SK-N-SH treated with all-trans-retinoic acid at 6 μM for 48 hours (cell line): ENCODE data around the gene MYO9A.

Source experiments
- ATAC-seq: fragments of 200-7000 bp; cut with Tn5 transposase; 3 replicates; pipeline ENCODE4 v1.9.1; 2020; ENCODE audit warnings: mild to moderate bottlenecking, moderate library complexity
- ARNTL ChIP-seq: fragments of 450-650 bp; formaldehyde crosslinking; IDR thresholded peaks from 2 replicates; pipeline ENCODE4 v1.5.0; 2020; ENCODE audit warnings: low read depth, mild to moderate bottlenecking, moderate library complexity, borderline replicate concordance
- BACH2 ChIP-seq: fragments of 250-450 bp; sonication (Bioruptor Pico); IDR thresholded peaks from 2 replicates; pipeline ENCODE4 v1.9.0; 2021; ENCODE audit warnings: mild to moderate bottlenecking, borderline replicate concordance
- CSDC2 ChIP-seq: fragments of 250-450 bp; sonication (Bioruptor Pico); IDR thresholded peaks from 2 replicates; pipeline ENCODE4 v1.5.0; 2020; ENCODE audit warnings: mild to moderate bottlenecking, moderate library complexity
- ESRRG ChIP-seq: fragments of 250-450 bp; sonication (Bioruptor Pico); IDR thresholded peaks from 2 replicates; pipeline ENCODE4 v1.6.1; 2021; ENCODE audit warnings: mild to moderate bottlenecking
- GLIS3 ChIP-seq: fragments of 250-450 bp; sonication (Bioruptor Pico); IDR thresholded peaks from 2 replicates; pipeline ENCODE4 v1.5.0; 2020; ENCODE audit warnings: mild to moderate bottlenecking, moderate library complexity
- ISL1 ChIP-seq: fragments of 250-450 bp; sonication (Bioruptor Pico); IDR thresholded peaks from 2 replicates; pipeline ENCODE4 v2.1.2; 2022; ENCODE audit warnings: mild to moderate bottlenecking, moderate library complexity
- OSR1 ChIP-seq: fragments of 250-450 bp; sonication (Bioruptor Pico); IDR thresholded peaks from 2 replicates; pipeline ENCODE4 v1.8.0; 2022; ENCODE audit warnings: moderate library complexity, mild to moderate bottlenecking, inconsistent platforms
- PPARA ChIP-seq: fragments of 250-450 bp; sonication (Bioruptor Pico); IDR thresholded peaks from 2 replicates; pipeline ENCODE4 v1.5.0; 2020; ENCODE audit warnings: mild to moderate bottlenecking, borderline replicate concordance
- RARB ChIP-seq: fragments of 250-450 bp; sonication (Bioruptor Pico); IDR thresholded peaks from 2 replicates; pipeline ENCODE4 v1.8.0; 2021; ENCODE audit warnings: mild to moderate bottlenecking, moderate library complexity
- SNAI2 ChIP-seq: fragments of 250-450 bp; sonication (Bioruptor Pico); IDR thresholded peaks from 2 replicates; pipeline ENCODE4 v1.5.0; 2020; ENCODE audit warnings: mild to moderate bottlenecking, moderate library complexity
- TCF4 ChIP-seq: fragments of 250-450 bp; sonication (Bioruptor Pico); IDR thresholded peaks from 2 replicates; pipeline ENCODE4 v1.8.0; 2021; ENCODE audit warnings: mild to moderate bottlenecking, moderate library complexity, borderline replicate concordance
- TOX ChIP-seq: fragments of 250-450 bp; sonication (Bioruptor Pico); IDR thresholded peaks from 2 replicates; pipeline ENCODE4 v1.8.0; 2021; ENCODE audit warnings: mild to moderate bottlenecking, moderate library complexity, borderline replicate concordance
- ZC3H10 ChIP-seq: fragments of 250-450 bp; sonication (Bioruptor Pico); IDR thresholded peaks from 2 replicates; pipeline ENCODE4 v1.5.1; 2021; ENCODE audit warnings: mild to moderate bottlenecking, moderate library complexity
- ZFP3 ChIP-seq: fragments of 250-450 bp; sonication (Bioruptor Pico); IDR thresholded peaks from 2 replicates; pipeline ENCODE4 v1.5.0; 2020; ENCODE audit warnings: mild to moderate bottlenecking, moderate library complexity
- ZFP30 ChIP-seq: fragments of 450-650 bp; formaldehyde crosslinking; IDR thresholded peaks from 2 replicates; pipeline ENCODE4 v1.5.0; 2022; ENCODE audit warnings: mild to moderate bottlenecking, moderate library complexity
- ZNF70 ChIP-seq: fragments of 450-650 bp; formaldehyde crosslinking; IDR thresholded peaks from 2 replicates; pipeline ENCODE4 v1.5.0; 2020; ENCODE audit warnings: mild to moderate bottlenecking, moderate library complexity
- ZNF8 ChIP-seq: fragments of 450-650 bp; formaldehyde crosslinking; IDR thresholded peaks from 2 replicates; pipeline ENCODE4 v1.5.0; 2020; ENCODE audit warnings: mild to moderate bottlenecking, moderate library complexity
- TF ChIP-seq, protein P1 (sequence below): fragments of 250-450 bp; sonication (Bioruptor Pico); IDR thresholded peaks from 2 replicates; pipeline ENCODE4 v1.5.0; 2020; ENCODE audit warnings: mild to moderate bottlenecking, moderate library complexity
- TF ChIP-seq, protein P2 (sequence below): fragments of 250-450 bp; sonication (Bioruptor Pico); IDR thresholded peaks from 2 replicates; pipeline ENCODE4 v1.5.1; 2020; ENCODE audit warnings: low read depth, mild to moderate bottlenecking, moderate library complexity
- TF ChIP-seq, protein P3 (sequence below): fragments of 250-450 bp; sonication (Bioruptor Pico); IDR thresholded peaks from 2 replicates; pipeline ENCODE4 v1.8.0; 2020; ENCODE audit warnings: mild to moderate bottlenecking, moderate library complexity, borderline replicate concordance
- TF ChIP-seq, protein P4 (sequence below): fragments of 250-450 bp; sonication (Bioruptor Pico); IDR thresholded peaks from 2 replicates; pipeline ENCODE4 v1.8.0; 2021; ENCODE audit warnings: low read depth, mild to moderate bottlenecking, moderate library complexity, borderline replicate concordance

Gene MYO9A

DNA sequence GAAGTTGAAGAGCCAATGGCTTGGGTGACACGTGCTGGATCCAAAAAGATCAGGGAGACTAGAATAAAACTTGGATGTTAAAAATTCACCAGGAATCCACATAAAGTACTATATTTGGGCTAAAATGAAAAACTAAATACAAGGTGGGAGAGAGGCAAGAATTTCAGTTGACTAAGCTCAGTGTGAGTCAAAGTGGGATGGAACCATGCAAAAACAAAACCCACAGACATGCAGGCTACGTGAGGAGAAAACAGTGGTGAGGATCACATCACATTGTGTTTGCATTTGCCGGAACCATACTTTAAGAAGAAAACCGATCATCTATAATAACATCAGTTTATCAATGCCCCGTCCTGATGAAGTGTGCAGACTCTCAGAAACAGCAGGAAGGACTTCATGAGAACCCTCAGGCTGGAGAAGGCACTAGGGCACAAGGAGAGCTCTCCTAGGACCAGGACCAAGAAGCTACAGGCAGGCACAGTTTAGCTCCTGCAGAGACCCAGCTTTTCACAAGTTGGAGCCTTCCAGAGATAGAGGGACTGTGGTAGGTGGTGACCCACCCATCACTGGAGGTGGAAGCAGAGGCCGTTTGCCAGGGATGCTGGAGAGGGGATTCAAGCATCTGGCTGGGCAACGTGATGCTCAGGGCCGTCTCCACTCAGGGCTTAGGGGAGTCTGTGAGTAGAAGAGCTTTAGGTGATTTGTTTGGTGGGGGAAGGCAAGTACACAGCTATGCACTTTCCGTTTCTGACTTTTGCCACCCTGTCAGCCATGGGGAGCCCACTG is 336.6 kb downstream of the MYO9A start:
- ATAC-seq = no peak
- no peak for TF ChIP-seq RARB (CRISPR knock-in tag)
- TF ChIP-seq ZFP3 (CRISPR knock-in tag) = no peak
- TF ChIP-seq PPARA (CRISPR knock-in tag) = no peak
- TF ChIP-seq, protein P1, sequence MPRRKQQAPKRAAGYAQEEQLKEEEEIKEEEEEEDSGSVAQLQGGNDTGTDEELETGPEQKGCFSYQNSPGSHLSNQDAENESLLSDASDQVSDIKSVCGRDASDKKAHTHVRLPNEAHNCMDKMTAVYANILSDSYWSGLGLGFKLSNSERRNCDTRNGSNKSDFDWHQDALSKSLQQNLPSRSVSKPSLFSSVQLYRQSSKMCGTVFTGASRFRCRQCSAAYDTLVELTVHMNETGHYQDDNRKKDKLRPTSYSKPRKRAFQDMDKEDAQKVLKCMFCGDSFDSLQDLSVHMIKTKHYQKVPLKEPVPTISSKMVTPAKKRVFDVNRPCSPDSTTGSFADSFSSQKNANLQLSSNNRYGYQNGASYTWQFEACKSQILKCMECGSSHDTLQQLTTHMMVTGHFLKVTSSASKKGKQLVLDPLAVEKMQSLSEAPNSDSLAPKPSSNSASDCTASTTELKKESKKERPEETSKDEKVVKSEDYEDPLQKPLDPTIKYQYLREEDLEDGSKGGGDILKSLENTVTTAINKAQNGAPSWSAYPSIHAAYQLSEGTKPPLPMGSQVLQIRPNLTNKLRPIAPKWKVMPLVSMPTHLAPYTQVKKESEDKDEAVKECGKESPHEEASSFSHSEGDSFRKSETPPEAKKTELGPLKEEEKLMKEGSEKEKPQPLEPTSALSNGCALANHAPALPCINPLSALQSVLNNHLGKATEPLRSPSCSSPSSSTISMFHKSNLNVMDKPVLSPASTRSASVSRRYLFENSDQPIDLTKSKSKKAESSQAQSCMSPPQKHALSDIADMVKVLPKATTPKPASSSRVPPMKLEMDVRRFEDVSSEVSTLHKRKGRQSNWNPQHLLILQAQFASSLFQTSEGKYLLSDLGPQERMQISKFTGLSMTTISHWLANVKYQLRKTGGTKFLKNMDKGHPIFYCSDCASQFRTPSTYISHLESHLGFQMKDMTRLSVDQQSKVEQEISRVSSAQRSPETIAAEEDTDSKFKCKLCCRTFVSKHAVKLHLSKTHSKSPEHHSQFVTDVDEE (CRISPR knock-in tag) = no peak
- no peak for TF ChIP-seq SNAI2 (CRISPR knock-in tag)
- TF ChIP-seq OSR1 = no peak
- TF ChIP-seq, protein P2, sequence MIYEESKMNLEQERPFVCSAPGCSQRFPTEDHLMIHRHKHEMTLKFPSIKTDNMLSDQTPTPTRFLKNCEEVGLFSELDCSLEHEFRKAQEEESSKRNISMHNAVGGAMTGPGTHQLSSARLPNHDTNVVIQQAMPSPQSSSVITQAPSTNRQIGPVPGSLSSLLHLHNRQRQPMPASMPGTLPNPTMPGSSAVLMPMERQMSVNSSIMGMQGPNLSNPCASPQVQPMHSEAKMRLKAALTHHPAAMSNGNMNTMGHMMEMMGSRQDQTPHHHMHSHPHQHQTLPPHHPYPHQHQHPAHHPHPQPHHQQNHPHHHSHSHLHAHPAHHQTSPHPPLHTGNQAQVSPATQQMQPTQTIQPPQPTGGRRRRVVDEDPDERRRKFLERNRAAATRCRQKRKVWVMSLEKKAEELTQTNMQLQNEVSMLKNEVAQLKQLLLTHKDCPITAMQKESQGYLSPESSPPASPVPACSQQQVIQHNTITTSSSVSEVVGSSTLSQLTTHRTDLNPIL (CRISPR knock-in tag) = no peak
- no peak for TF ChIP-seq BACH2
- TF ChIP-seq TOX = no peak
- TF ChIP-seq, protein P3, sequence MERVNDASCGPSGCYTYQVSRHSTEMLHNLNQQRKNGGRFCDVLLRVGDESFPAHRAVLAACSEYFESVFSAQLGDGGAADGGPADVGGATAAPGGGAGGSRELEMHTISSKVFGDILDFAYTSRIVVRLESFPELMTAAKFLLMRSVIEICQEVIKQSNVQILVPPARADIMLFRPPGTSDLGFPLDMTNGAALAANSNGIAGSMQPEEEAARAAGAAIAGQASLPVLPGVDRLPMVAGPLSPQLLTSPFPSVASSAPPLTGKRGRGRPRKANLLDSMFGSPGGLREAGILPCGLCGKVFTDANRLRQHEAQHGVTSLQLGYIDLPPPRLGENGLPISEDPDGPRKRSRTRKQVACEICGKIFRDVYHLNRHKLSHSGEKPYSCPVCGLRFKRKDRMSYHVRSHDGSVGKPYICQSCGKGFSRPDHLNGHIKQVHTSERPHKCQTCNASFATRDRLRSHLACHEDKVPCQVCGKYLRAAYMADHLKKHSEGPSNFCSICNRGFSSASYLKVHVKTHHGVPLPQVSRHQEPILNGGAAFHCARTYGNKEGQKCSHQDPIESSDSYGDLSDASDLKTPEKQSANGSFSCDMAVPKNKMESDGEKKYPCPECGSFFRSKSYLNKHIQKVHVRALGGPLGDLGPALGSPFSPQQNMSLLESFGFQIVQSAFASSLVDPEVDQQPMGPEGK (CRISPR knock-in tag) = no peak
- TF ChIP-seq GLIS3 = no peak
- TF ChIP-seq ZFP30 (CRISPR knock-in tag) = no peak
- TF ChIP-seq ZNF70 (CRISPR knock-in tag) = no peak
- TF ChIP-seq, protein P4, sequence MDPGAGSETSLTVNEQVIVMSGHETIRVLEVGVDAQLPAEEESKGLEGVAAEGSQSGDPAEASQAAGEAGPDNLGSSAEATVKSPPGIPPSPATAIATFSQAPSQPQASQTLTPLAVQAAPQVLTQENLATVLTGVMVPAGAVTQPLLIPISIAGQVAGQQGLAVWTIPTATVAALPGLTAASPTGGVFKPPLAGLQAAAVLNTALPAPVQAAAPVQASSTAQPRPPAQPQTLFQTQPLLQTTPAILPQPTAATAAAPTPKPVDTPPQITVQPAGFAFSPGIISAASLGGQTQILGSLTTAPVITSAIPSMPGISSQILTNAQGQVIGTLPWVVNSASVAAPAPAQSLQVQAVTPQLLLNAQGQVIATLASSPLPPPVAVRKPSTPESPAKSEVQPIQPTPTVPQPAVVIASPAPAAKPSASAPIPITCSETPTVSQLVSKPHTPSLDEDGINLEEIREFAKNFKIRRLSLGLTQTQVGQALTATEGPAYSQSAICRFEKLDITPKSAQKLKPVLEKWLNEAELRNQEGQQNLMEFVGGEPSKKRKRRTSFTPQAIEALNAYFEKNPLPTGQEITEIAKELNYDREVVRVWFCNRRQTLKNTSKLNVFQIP = no peak
- no peak for TF ChIP-seq ARNTL
- no peak for TF ChIP-seq TCF4 (CRISPR knock-in tag)
- no peak for TF ChIP-seq ZNF8 (CRISPR knock-in tag)

DNA sequence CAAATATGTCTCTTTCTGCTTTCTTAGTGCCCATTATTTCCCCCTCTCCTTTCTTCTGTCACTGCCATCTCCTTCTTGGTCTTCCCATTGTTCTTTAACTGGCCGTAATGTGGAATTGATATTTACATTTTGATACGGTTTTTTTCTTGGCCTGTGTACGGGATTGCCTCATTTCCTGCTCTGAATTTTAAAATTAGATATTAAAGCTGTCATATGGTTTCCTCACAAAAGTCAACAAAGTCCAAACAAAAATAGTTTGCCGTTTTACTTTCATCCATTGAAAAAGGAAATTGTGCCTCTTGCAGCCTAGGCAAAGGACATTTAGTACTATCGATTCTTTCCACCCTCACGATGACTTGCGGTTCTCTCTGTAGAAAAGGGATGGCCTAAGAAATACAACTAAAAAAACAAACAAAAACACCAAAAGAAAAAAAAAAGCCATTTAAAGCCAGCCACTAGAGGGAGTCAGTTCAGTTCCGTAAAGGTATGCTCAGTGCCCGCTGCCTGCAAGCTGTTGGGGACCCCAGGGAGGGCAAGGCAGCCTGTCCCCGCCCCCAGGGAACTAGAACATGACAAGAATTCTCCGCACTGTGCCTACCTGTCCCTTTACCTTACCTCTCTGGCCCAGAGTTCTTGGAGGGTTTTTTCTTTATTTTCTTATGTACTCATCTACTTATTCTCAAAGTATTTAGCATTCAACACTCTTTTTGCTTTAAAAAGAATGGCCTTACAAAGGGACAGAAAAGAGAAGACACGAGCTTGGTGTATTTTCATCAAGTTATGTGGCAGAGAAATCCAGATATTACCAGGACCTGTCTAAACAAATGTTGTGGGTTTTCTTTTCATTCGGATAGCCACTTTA is 337.6 kb downstream of the MYO9A start:
- TF ChIP-seq RARB (CRISPR knock-in tag) = no peak
- TF ChIP-seq, protein P4 = no peak
- TF ChIP-seq, protein P1 (CRISPR knock-in tag) = no peak
- TF ChIP-seq ESRRG = no peak
- TF ChIP-seq ISL1 (CRISPR knock-in tag) = no peak
- no peak for TF ChIP-seq ZNF70 (CRISPR knock-in tag)
- TF ChIP-seq CSDC2 = no peak
- TF ChIP-seq ZC3H10 (CRISPR knock-in tag) = no peak
- no peak for TF ChIP-seq TCF4 (CRISPR knock-in tag)
- TF ChIP-seq GLIS3 = no peak
- TF ChIP-seq ZFP30 (CRISPR knock-in tag) = no peak
- TF ChIP-seq ZNF8 (CRISPR knock-in tag) = no peak
- TF ChIP-seq, protein P2 (CRISPR knock-in tag) = no peak
- ATAC-seq = peak; percentile 72
